Measurements from ENCODE around the gene ZNF423.

GRCh38 chr16:49592546-49593423 is 263.1 kb downstream of the ZNF423 start:
- TF ChIP-seq REST (IDR thresholded peaks at IDR 0.05; ENCODE audit: unreplicated experiment) (no peak), CTCF (conservative IDR thresholded peaks at IDR 0.05; ENCODE audit: low read depth in 2 of 2) (peak; percentile 81 to 85), POLR2AphosphoS5 (IDR thresholded peaks at IDR 0.05; ENCODE audit: low read depth) (no peak), EZH2phosphoT487 (IDR thresholded peaks at IDR 0.05; ENCODE audit: unreplicated experiment) (no peak), EZH2 (IDR thresholded peaks at IDR 0.05; ENCODE audit: low read depth, unreplicated experiment) (no peak), JUNB (IDR thresholded peaks at IDR 0.05; ENCODE audit: unreplicated experiment) (no peak), ETS1 (IDR thresholded peaks at IDR 0.05) (no peak), CREB1 (CRISPR knock-in tag; IDR thresholded peaks at IDR 0.05; ENCODE audit: low read depth) (no peak), STAT1 (IDR thresholded peaks at IDR 0.05; ENCODE audit: unreplicated experiment) (no peak), NANOG (IDR thresholded peaks at IDR 0.05; ENCODE audit: borderline replicate concordance) (no peak), ZNF462 (CRISPR knock-in tag; IDR thresholded peaks at IDR 0.05) (no peak)
